Kidney (tissue), 14 donors: Measurements from ENCODE around the gene DOK6. TPM values are rescaled to one million over a fixed set of nuclear protein-coding genes. Genes with fewer than 3 reads are reported as not detected.
A peak's percentile ranks its signal among the peaks of the same experiment; 100 is the strongest.

Experiments
- DNase-seq, 5 donors: peaks; one replicate each; pipeline ENCODE4 v3.0.0-alpha.2; 2013 to 2020
- FAIRE-seq: peaks from 2 replicates; lab custom pipeline; 2012; peaks lifted over from hg19 to GRCh38; lab: Jason Lieb, UNC
- H3K27ac ChIP-seq, 2 donors: one replicate each; pipeline ENCODE4 v1.7.0; 2013; ENCODE audit warnings: low read depth in 2 of 2, low read length in 2 of 2, inconsistent platforms in 1 of 2
- H3K27me3 ChIP-seq: one replicate; pipeline ENCODE4 v1.7.1; 2013; ENCODE audit warnings: low read length, inconsistent platforms; ENCODE audit not compliant: control insufficient read depth, insufficient read depth
- H3K36me3 ChIP-seq, 3 donors: one replicate each; pipeline versions ENCODE4 v1.7.0 to v1.7.1; 2013; ENCODE audit warnings: low read length in 3 of 3, control low read depth in 1 of 3, inconsistent platforms in 1 of 3; ENCODE audit not compliant: insufficient read depth in 3 of 3, control insufficient read depth in 2 of 3
- H3K4me1 ChIP-seq, 3 donors: one replicate each; pipeline versions ENCODE4 v1.7.0 to v1.7.1; 2013; ENCODE audit warnings: low read length in 3 of 3, inconsistent platforms in 1 of 3, low read depth in 1 of 3; ENCODE audit not compliant: control insufficient read depth in 2 of 3, insufficient read depth in 2 of 3
- H3K4me3 ChIP-seq, 3 donors: one replicate each; pipeline versions ENCODE4 v1.7.0 to v1.8.1; 2013; ENCODE audit warnings: low read length in 3 of 3, control low read depth in 1 of 3, inconsistent platforms in 1 of 3
- H3K9ac ChIP-seq, 3 donors: one replicate each; pipeline versions ENCODE4 v1.7.0 to v1.7.1; 2013; ENCODE audit warnings: low read length in 3 of 3, control low read depth in 1 of 3, inconsistent platforms in 1 of 3
- H3K9me3 ChIP-seq, 3 donors: one replicate each; pipeline versions ENCODE4 v1.7.0 to v1.7.1; 2013; ENCODE audit warnings: low read length in 3 of 3, control low read depth in 1 of 3, inconsistent platforms in 1 of 3; ENCODE audit not compliant: control insufficient read depth in 2 of 3, insufficient read depth in 1 of 3
- CTCF ChIP-seq: IDR thresholded peaks from 3 replicates; pipeline ENCODE4 v1.5.1; 2012; ENCODE audit warnings: mild to moderate bottlenecking, moderate library complexity, borderline replicate concordance; ENCODE audit not compliant: insufficient read depth; ENCODE audit errors: extremely low read depth
- intact Hi-C: fragments of 100-400 bp; cut with DNase I; formaldehyde crosslinking; loops from one replicate; pipeline ENCODE4 v1.11.1; 2022
- polyA plus RNA-seq: library from polyadenylated mRNA; stranded (reverse); fragments of 350-450 nt; fragmentation: Illumina TruSeq; extraction: RNeasy Lipid Tissue Mini Kit (QIAGEN cat#74804); gene quantifications from one replicate; pipeline ENCODE4 v1.2.3, GENCODE V29; 2014; ENCODE audit warnings: low read depth, low replicate concordance; ENCODE audit not compliant: insufficient read depth
- total RNA-seq: library from RNA; stranded (reverse); fragmentation: NEBNext Ultra II Directional; extraction: Animal tissue kit (Norgen Biotek cat#: 25700); gene quantifications from one replicate; pipeline ENCODE4 v1.2.1, GENCODE V29; 2021
- donor health status: control.
- donor health status: control.
- donor health status: control.
- donor health status: control.
- donor health status: control.
- donor health status: DM: yes; HTN: yes; CAD: no.
- donor health status: Normal renal cell carcinoma (clear cell type).

The DOK6 gene
- total and polyA plus RNA-seq, 2 donors from 2014 or later = 3.8 to 4.6 TPM

GRCh38 chr18:69674966-69675365 is 274.3 kb downstream of the DOK6 start:
- Histone ChIP-seq H3K4me3 (no peak overlapping the region), H3K27ac (no peak overlapping the region), H3K36me3 (no peaks in the 10 kb centered on the region), H3K27me3 (no peaks in the 10 kb centered on the region), H3K4me1 (no peaks in the 10 kb centered on the region), H3K9ac (no peak overlapping the region), H3K9me3 (no peaks in the 10 kb centered on the region)
- TF ChIP-seq CTCF = no peak
- no peak for FAIRE-seq
- intact Hi-C loops = no loop called here
- DNase-seq = peak in 2 of 5 donors; percentile 62 to 71

GRCh38 chr18:69677595-69677994 is 276.9 kb downstream of the DOK6 start:
- Histone ChIP-seq H3K9me3 (no peaks in the 10 kb centered on the region), H3K27ac (no peak overlapping the region), H3K9ac (no peak overlapping the region), H3K36me3 (no peaks in the 10 kb centered on the region), H3K27me3 (no peaks in the 10 kb centered on the region), H3K4me1 (no peaks in the 10 kb centered on the region), H3K4me3 (no peak overlapping the region)
- no peak for TF ChIP-seq CTCF
- DNase-seq (no peak), FAIRE-seq (no peak)
- intact Hi-C loops = no loop called here

GRCh38 chr18:69680123-69680522 is 279.4 kb downstream of the DOK6 start:
- no peak overlapping the region for H3K27ac ChIP-seq
- no peak overlapping the region for H3K4me3 ChIP-seq
- H3K27me3 ChIP-seq = no peaks in the 10 kb centered on the region
- no peaks in the 10 kb centered on the region for H3K9me3 ChIP-seq
- intact Hi-C loops = no loop called here
- H3K36me3 ChIP-seq = no peaks in the 10 kb centered on the region
- no peaks in the 10 kb centered on the region for H3K4me1 ChIP-seq
- FAIRE-seq (no peak), DNase-seq (no peak)
- no peak for TF ChIP-seq CTCF
- H3K9ac ChIP-seq = no peak overlapping the region

- intact Hi-C loops = no loop called here
- Histone ChIP-seq H3K9ac (no peak overlapping the region), H3K9me3 (no peaks in the 10 kb centered on the region), H3K36me3 (no peaks in the 10 kb centered on the region), H3K4me1 (no peaks in the 10 kb centered on the region), H3K27me3 (no peaks in the 10 kb centered on the region), H3K4me3 (no peak overlapping the region), H3K27ac (no peak overlapping the region)
- TF ChIP-seq CTCF = no peak
- FAIRE-seq (no peak), DNase-seq (no peak)
These were observed 282.5 kb downstream of the DOK6 start for GRCh38 chr18:69683176-69683575.
